Muscle layer of duodenum (tissue), 2 donors: ENCODE results near the gene TEX22.

Source experiments
- H3K27ac ChIP-seq: one replicate; pipeline ENCODE4 v1.7.0; 2013; ENCODE audit warnings: mild to moderate bottlenecking, low read length
- H3K27me3 ChIP-seq: one replicate; pipeline ENCODE4 v1.7.0; 2013; ENCODE audit warnings: low read depth, mild to moderate bottlenecking, control low read depth, low read length
- H3K36me3 ChIP-seq, 2 donors: one replicate each; pipeline ENCODE4 v1.7.0; 2013; ENCODE audit warnings: low read length in 2 of 2, control low read depth in 1 of 2, mild to moderate bottlenecking in 1 of 2; ENCODE audit not compliant: insufficient read depth in 2 of 2, control insufficient read depth in 1 of 2
- H3K4me1 ChIP-seq, 2 donors: one replicate each; pipeline ENCODE4 v1.7.0; 2013; ENCODE audit warnings: low read length in 2 of 2, mild to moderate bottlenecking in 2 of 2, control low read depth in 1 of 2, moderate library complexity in 1 of 2; ENCODE audit not compliant: insufficient read depth in 2 of 2, control insufficient read depth in 1 of 2
- H3K4me3 ChIP-seq, 2 donors: one replicate each; pipeline ENCODE4 v1.7.0; 2013; ENCODE audit warnings: low read length in 2 of 2, low read depth in 1 of 2, mild to moderate bottlenecking in 1 of 2
- H3K9me3 ChIP-seq, 2 donors: one replicate each; pipeline ENCODE4 v1.7.0; 2013; ENCODE audit warnings: low read length in 2 of 2, control low read depth in 1 of 2, mild to moderate bottlenecking in 1 of 2; ENCODE audit not compliant: control insufficient read depth in 1 of 2
- donor health status: healthy.

The TEX22 gene

DNA sequence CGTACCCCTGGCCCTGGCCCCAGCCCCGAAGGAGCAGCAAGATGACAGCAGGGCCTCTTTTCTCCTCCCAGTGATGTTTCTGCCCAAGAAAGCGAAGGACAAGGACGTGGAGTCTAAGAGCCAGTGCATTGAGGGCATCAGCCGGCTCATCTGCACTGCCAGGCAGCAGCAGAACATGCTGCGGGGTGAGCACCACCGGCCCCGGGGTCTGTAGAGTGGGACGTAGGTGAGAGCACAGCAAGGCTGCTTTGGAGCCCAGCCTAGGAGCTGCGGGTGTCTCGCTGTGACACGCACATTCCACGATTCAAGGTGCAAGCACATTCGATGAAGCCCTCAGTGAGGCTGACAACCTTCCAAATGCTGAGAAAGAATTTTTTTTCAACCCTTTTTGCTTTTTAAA lies 5.2 kb upstream of the TEX22 start:
- no peaks in the 10 kb centered on the region for H3K27me3 ChIP-seq
- H3K9me3 ChIP-seq = no peaks in the 10 kb centered on the region
- no peak overlapping the region for H3K27ac ChIP-seq
- H3K4me1 ChIP-seq = peaks cover 0 to 23% of the 10 kb centered on the region in 2 donors
- no peak overlapping the region for H3K4me3 ChIP-seq
- H3K36me3 ChIP-seq = peaks cover 0 to 28% of the 10 kb centered on the region in 2 donors

DNA sequence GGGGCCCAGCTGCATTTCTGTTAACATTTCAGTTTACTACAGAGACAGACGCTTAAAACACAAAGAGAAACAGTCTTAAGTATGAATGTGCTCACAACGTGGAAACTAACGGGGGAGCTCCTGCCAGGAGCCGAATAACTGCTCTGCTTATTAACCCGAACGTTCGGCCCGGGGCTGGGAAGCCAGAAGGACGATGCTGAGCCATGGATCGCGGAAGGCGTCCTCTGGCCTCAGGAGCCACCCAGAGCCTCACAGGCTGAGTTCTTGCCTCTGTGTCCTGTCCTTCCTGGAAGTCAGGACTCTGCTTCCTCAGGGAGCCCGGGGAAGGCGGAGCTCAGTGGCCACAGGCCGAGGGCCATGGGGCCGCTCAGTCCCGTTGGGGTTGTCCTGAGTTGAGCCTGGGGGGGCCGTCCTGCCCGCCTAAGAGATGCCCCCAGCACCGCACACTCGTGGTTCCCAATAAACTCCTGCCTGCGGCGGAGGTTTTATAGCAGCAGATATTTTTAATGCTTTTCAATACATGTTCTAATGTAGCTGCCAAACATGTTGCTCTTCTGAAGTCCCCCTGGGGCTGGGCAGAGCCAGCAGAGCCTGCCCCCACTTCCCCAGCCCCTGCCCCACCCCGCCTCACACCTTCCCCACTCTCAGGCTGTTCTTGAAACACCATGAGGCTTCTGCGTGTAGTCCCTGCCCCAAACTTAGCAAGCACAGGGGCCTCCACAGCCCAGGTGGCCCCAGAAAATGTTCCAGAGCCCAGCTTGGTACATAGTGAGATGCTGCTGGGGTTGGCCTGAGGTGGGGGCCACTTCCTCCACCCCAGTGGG lies 3.4 kb upstream of the TEX22 start:
- H3K27me3 ChIP-seq = no peaks in the 10 kb centered on the region
- H3K27ac ChIP-seq = no peak overlapping the region
- peaks cover 9 to 31% of the 10 kb centered on the region in 2 donors for H3K4me1 ChIP-seq
- no peaks in the 10 kb centered on the region for H3K9me3 ChIP-seq
- H3K4me3 ChIP-seq = no peak overlapping the region
- H3K36me3 ChIP-seq = peaks cover 0 to 25% of the 10 kb centered on the region in 2 donors

DNA sequence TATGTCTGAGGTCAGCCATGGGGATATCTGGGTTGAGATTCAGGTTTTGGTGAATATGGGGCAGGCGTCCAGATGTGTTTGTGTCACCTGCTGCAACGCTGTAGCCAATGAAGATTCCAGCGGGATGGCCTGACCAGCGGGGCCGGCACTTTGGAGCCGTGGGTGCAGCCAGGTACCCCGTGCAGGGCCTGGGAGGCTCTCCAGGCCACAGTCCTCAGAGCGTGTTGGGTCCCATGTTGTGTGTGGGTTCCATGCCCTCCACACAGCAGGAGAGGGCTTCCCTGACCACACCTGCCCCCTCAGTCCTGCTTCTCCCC lies 2.8 kb upstream of the TEX22 start:
- peaks cover 1 to 31% of the 10 kb centered on the region in 2 donors for H3K36me3 ChIP-seq
- H3K4me1 ChIP-seq = peaks cover 10 to 26% of the 10 kb centered on the region in 2 donors

DNA sequence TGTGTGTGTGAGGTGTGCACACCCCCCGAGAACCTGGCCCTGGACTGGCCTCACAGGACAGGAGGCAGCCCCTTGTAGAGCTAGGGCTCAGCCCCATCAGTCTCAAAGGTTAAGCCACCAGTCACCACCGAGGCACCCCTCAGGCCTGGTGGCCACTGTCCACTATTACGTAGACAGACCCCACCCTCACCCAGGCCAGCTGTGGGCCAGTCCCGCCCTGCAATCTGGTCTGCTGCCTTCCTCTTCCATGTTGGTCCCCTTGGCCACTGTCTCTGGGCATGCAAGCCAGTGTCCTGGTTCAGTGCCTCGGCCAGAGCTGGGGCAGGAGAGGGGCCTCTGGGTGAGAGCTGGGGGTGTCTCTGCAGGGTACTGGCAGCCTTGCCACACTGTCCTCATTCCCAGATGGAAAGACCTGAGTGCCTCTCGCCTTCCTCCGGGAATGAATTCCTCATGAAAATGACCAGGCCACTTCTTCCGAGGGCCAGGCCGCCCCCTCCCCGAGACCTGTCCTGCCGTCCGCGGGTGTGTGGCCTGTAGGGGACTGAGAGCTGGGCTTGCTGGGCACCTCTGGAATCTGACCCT lies 897 bp upstream of the TEX22 start:
- H3K4me3 ChIP-seq = peak overlapping the region; percentile 55 to 83
- H3K36me3 ChIP-seq = peaks cover 7 to 33% of the 10 kb centered on the region in 2 donors
- peak overlapping the region; percentile 31 for H3K27ac ChIP-seq
- H3K4me1 ChIP-seq = peaks cover 10 to 23% of the 10 kb centered on the region in 2 donors
- no peaks in the 10 kb centered on the region for H3K27me3 ChIP-seq
- peaks cover 0 to 3% of the 10 kb centered on the region in 2 donors for H3K9me3 ChIP-seq

More for the DNA sequence above, 2.8 kb upstream of the TEX22 start:
- Histone ChIP-seq H3K27ac (no peak overlapping the region), H3K9me3 (no peaks in the 10 kb centered on the region), H3K27me3 (no peaks in the 10 kb centered on the region), H3K4me3 (no peak overlapping the region)

DNA sequence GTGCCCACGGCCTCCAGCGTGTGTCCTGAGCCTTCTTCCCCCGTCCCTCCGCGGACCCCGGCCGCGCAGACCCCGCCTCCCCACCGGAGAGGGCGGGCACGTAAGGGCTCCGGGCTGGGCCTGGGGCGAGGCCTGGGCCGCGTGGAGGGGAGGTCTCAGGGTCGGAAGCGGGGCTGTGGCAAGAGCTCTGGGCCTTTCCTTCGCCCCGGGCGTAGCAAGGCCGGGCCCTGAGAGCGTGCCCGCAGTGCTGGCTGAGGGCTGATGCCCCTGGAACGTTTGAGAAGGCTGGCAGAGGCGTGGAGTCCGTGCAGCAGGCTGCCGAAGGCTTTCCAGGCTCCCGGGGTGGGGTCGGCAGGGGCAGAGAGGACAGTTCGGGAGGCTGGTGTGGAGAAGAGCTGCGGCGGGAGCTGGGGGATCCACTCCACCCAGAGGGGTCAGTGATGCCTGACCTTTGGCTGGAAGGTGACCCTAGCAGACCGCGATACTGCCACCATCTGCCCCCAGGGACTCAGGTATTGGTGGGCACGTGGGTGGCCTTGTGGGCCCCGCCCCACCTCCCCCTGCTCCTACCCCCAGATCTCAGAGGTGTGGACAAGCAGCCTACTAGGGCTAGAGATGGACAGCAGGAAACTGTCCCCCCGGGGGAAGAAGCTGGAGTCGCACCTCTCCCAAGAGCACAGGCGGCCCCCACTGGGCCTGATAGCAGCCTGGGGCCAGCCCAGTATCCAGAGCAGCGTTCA lies 558 bp downstream of the TEX22 start:
- Histone ChIP-seq H3K9me3 (peaks cover 0 to 3% of the 10 kb centered on the region in 2 donors), H3K4me1 (peaks cover 10 to 23% of the 10 kb centered on the region in 2 donors), H3K4me3 (peak overlapping the region; percentile 66 to 83), H3K36me3 (peaks cover 7 to 25% of the 10 kb centered on the region in 2 donors), H3K27ac (no peak overlapping the region), H3K27me3 (no peaks in the 10 kb centered on the region)

DNA sequence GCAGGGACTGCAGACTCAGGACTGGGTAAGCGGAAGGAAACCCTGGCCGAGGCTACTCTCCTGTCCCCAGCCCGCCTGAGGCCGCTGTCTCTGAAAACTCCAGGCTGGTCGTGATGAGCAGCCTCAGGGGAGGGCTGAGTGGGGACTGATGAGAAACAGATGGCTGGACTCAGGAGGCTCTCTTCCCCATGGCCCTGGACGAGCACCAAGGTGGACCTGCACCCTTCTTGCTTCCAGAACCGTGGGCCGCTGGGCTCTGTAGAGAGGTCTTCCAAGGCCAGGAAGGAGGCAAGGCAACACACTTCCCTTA lies 1.1 kb downstream of the TEX22 start:
- Histone ChIP-seq H3K27me3 (no peaks in the 10 kb centered on the region), H3K27ac (no peak overlapping the region), H3K4me3 (peak overlapping the region; percentile 66 to 83), H3K36me3 (peaks cover 7 to 23% of the 10 kb centered on the region in 2 donors), H3K9me3 (peaks cover 0 to 3% of the 10 kb centered on the region in 2 donors), H3K4me1 (peaks cover 10 to 23% of the 10 kb centered on the region in 2 donors)

DNA sequence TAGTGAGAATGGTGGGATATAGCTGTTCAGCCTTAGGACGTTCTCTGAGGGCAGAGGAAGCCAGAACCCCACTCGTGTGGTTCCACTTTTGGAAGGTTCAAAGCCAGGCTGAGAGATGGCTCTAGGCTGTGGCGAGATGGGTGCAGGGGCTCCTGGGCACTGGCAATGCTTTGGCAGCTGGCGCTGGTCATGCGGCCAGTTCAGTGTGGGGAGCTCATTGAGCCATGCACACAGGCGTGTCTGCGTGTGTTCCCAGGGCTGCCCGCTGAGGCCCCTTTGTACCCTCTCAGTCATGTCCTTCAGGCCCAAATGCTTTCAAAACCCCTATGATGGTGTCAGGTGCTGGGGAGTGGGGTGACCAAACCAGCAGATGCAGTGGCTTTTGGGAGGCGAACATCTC lies 1.7 kb downstream of the TEX22 start:
- H3K4me3 ChIP-seq = peak overlapping the region in 1 of 2 donors; percentile 83
- H3K27ac ChIP-seq = no peak overlapping the region
- H3K27me3 ChIP-seq = no peaks in the 10 kb centered on the region
- H3K9me3 ChIP-seq = peaks cover 0 to 7% of the 10 kb centered on the region in 2 donors
- H3K4me1 ChIP-seq = peaks cover 10 to 23% of the 10 kb centered on the region in 2 donors
- H3K36me3 ChIP-seq = peaks cover 7 to 17% of the 10 kb centered on the region in 2 donors

DNA sequence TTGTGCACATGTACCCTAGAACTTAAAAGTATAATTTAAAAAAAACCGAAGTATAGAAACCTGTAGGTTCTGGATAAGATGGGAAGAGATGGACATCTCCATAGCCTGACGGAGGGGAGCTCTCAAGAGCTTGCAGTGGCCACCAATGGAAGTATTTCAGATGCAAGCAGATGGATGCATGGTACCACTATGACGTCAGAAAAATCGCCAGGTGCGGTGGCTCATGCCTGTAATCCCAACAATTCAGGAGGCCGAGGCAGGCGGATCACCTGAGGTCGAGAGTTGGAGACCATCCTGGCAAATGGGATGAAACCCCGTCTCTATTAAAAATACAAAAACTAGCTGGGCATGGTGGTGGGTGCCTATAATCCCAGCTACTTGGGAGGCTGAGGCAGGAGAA lies 3.4 kb downstream of the TEX22 start:
- H3K27ac ChIP-seq = no peak overlapping the region
- peaks cover 0 to 11% of the 10 kb centered on the region in 2 donors for H3K9me3 ChIP-seq
- no peaks in the 10 kb centered on the region for H3K27me3 ChIP-seq
- H3K36me3 ChIP-seq = peaks cover 7 to 15% of the 10 kb centered on the region in 2 donors
- no peak overlapping the region for H3K4me3 ChIP-seq
- peaks cover 10 to 23% of the 10 kb centered on the region in 2 donors for H3K4me1 ChIP-seq

DNA sequence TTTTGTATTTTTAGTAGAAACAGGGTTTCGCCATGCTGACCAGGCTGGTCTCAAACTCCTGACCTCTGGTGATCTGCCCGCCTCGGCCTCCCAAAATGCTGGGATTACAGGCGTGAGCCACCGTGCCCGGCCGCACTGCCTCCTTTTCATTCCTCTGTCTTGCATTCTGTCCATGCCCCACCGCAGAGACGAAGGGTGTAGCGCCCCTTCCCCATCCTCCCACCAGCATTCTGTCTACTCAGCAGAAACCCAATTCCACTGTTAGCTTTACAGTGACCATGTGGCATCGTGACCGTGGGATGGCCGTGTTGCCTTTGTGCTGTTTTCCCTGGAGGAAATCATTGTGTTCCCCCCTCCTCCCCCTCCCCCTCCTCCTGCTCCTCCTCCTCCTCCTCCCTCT lies 10.3 kb downstream of the TEX22 start:
- H3K9me3 ChIP-seq = peaks cover 0 to 8% of the 10 kb centered on the region in 2 donors

DNA sequence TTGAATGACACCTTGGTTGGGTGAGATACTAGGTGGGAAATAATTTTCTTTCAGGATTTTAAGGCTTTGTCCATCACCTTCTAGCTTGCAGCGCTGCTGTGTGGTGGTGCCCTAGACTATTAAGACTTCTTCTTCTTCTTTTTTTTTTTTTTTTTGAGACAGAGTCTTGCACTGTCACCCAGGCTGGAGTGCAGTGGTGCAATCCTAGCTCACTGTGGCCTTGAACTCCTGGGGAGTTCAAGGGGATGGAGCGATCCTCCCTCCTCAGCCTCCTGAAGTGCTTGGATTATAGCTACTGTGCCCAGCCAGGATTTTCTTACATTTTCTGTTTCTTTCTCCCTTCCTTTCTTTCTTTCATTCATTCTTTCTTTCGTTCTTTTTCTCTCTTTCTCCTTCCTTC lies 11.0 kb downstream of the TEX22 start:
- Histone ChIP-seq H3K4me3 (no peak overlapping the region), H3K27ac (no peak overlapping the region), H3K9me3 (peaks cover 0 to 8% of the 10 kb centered on the region in 2 donors), H3K4me1 (peaks cover 0 to 11% of the 10 kb centered on the region in 2 donors), H3K27me3 (peaks cover 9% of the 10 kb centered on the region), H3K36me3 (no peaks in the 10 kb centered on the region)

More for the DNA sequence above, 10.3 kb downstream of the TEX22 start:
- peaks cover 9% of the 10 kb centered on the region for H3K27me3 ChIP-seq
- no peak overlapping the region for H3K27ac ChIP-seq
- peaks cover 0 to 11% of the 10 kb centered on the region in 2 donors for H3K4me1 ChIP-seq
- H3K4me3 ChIP-seq = no peak overlapping the region
- H3K36me3 ChIP-seq = no peaks in the 10 kb centered on the region

DNA sequence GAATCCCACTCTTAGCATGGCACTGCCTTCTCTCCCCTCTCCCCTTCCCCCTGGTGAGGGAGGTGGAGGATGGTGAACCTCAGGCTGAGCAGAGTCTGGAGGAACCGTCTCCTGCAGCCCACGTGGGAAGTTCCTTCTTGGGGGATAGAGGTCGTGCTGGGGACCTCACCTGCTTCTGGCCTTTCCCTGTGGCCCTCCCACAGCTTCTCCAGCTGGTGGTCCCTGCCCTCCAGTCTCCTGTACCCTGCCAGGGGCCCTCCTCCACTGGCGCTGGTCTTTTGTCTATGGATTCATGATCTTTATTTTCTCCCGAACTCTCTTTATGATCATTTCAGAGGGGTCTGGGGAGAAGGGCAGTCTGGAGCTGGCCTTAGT lies 12.3 kb downstream of the TEX22 start:
- H3K4me1 ChIP-seq = peaks cover 0 to 17% of the 10 kb centered on the region in 2 donors
- no peaks in the 10 kb centered on the region for H3K9me3 ChIP-seq
- H3K4me3 ChIP-seq = peak overlapping the region in 1 of 2 donors; percentile 34
- no peak overlapping the region for H3K27ac ChIP-seq
- no peaks in the 10 kb centered on the region for H3K36me3 ChIP-seq
- H3K27me3 ChIP-seq = peaks cover 9% of the 10 kb centered on the region
